RKO (cell line): ENCODE results near the gene IGSF6.
A peak's percentile ranks its signal among the peaks of the same experiment; 100 is the strongest.
"Not testable (repeated sequence)": the region's sequence is repeated elsewhere in the genome, so short reads cannot be mapped to it uniquely, and the experiment has no call there.

ENCODE experiments used
- DNase-seq: peaks from one replicate; pipeline ENCODE4 v3.0.0-alpha.2; 2016; ENCODE audit warnings: low spot score

The IGSF6 gene

GRCh38 chr16:21653571-21653970, 1.2 kb upstream of the IGSF6 start:
- DNase-seq: no peak

DNA sequence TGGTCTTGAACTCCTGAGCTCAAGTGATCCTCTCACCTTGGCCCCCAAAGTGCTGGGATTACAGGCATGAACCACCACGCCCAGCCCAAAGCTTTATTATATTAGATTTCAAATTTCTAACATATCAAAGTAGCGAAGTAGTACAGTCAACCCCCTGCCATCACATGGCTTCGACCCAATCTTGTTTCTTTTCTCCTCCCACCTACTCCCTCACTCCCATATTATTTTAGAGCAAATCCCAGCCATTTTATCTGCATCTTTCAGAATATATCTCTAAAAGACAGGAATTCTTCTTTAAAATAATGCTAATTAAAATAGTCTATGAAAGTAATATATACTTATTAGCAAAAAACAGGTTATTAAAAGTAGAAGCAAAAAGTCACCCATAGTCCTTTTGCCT, 893 bp downstream of the IGSF6 start:
- no peak for DNase-seq

- no peak for DNase-seq
Observed at GRCh38 chr16:21650521-21650920, 1.9 kb downstream of the IGSF6 start.

DNA sequence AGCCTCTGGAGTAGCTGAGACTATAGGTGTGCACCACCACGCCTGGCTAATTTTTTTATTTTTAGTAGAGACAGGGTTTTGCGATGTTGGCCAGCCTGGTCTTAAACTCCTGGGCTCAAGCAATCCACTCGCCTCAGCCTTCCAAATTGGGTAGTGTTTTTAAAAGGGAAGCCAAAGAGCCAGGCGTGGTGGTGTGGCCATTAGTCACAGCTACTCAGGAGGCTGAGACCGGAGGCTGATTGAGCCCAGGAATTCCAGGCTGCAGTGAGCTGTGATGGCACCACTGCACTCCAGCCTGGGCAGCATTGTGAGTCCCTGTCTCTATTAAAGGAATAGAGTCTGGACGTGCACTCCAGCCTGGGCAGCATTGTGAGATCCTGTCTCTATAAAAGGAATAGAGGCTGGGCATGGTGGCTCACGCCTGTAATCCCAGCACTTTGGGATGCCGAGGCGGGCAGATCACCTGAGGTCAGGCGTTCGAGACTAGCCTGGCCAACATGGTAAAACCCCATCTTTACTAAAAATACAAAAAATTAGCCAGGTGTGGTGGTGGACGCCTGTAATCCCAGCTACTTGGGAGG, 2.5 kb downstream of the IGSF6 start:
- not testable (repeated sequence) for DNase-seq

DNA sequence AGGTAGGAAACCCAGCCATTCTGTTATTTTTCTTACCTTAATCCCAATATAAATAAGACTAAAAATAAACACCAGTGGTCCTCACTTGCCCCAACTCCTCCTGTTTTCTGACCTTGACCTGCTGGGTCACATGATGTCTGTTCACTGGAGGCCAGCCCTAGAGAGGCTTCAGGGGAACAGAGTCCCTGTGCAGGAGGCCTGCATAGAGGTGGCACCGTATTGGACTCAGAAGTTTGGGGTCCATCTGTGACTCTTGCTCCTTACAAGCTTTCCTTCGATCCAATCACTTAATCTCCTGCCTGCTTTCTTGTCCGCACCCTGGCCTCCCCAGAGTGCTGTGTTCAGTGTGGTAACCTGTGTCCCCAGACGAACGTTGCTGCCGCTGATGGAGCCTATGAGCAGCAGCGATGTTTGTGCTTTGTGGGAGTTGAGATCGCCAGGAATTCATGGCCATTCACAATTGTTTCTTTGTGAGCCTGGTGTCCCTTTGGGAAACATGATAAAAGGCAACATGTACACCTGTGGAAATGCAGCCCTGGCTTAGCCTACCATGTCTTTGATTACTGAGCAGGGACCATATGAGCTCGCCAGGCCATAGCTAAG, 4.7 kb downstream of the IGSF6 start:
- DNase-seq: no peak

DNA sequence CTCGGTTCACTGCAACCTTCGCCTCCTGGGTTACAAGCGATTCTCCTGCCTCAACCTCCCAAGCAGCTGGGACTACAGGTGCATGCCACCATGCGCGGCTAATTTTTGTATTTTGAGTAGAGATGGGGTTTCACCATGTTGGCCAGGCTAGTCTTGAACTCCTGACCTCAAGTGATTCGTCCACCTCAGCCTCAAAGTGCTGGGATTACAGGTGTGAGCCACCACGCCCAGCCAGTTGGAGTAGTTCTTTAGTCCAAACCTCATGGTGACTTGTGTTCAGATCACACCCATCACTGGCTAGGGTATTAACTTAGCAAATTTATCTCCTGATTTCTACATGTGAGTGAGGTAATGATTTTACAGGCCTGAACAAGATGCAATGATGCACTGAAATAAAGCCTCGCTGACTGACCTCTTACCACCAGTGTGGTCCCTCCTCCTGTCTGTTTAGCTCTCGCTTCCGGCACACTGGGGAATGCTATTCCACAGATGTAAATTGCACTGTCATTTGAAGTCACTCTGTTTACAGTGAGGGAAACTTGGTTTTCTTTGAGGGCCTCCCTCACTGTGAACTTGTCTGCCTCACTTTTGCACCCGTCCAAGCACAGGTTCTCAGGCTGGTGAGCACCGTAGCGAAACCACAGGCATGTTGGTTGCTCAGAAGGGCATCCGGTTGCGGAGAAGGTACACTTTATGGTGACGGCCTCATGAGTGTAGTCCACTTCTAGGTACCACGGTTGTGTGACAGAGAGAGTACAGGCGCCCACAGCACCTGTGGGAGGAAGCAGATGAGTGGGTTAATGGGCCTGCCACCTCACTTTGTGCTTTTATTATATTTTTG, 5.5 kb downstream of the IGSF6 start:
- no peak for DNase-seq

- DNase-seq: no peak
Observed at GRCh38 chr16:21646091-21646490, 6.3 kb downstream of the IGSF6 start.

DNA sequence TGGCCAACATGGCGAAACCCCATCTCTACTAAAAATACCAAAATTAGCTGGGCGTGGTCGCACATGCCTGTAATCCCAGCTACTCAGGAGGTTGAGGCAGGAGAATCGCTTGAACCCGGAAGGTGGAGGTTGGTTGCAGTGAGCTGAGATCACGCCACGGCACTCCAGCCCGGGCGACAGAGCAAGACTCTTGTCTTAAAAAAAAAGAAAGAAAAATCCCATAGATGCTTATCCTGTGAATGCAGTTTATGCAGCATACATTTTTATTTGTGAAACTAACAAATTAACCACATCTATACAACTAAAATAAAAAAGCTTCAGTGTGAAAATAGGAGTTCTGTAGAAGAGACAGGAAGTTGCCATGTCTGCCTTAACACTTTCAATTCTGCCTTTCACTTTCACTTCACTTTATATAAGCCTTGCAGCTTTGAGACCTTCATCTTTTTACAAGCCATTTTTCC, 7.1 kb downstream of the IGSF6 start:
- DNase-seq: no peak

DNA sequence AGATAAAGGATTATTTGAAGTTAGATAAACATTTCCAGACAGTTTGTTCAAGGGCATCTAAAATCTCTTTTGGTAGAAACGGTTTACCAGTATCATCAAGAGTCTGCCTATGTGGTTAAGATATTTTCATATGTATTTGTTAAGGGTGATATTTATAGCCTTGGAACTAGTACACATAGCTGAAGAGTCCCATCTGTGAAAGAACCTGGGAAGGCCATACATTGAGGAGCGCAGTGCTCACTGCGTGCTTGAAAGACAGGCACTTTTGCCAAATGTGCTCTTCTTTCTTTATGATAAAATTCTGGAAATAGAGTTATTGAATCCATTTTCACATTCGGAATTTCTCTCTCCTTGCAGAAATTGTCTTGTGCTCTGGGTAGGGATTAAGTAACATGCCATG, 7.7 kb downstream of the IGSF6 start:
- DNase-seq: no peak

DNA sequence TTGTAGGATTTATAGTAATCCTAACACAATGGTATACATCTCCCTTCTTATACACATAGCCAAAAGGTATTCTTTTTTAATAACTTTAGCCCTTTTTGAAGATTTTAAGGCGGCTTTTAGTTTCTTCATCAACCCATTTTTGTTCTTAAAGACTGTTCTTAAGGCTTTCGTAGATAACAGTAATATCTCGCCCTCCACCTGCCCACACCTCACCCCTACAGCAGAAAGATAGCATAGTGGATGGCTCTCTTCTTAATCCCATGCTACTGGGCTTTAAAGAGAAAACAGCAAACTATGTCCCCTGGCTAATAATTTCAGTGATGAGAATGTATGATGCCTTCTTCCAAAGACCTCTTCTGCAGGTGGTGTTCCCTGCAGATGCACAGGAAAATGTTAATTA, 8.6 kb downstream of the IGSF6 start:
- DNase-seq: no peak

- DNase-seq: no peak
Observed at GRCh38 chr16:21642861-21643260, 9.5 kb downstream of the IGSF6 start.

GRCh38 chr16:21641916-21642315, 10.5 kb downstream of the IGSF6 start:
- DNase-seq: no peak

GRCh38 chr16:21639493-21639892, 12.9 kb downstream of the IGSF6 start:
- DNase-seq: no peak

DNA sequence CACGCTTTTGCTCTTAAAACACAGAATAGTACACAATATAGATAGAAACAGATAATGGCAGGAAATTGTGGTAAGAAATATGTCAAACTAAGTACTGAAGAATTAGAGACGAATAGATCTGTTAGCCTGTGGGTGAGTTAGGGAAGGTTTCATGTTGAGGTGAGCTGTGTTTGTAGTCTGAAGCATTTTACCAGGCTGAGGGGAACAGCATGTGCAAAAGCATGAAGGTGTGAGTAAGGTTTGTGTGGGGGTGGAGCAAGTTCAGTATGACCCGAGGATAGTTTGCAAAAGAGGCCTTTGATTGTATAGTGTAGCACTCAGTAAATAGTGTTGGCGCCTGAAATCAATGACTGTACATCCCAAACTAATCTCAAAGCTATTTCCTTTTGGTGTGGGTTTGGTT, 13.8 kb downstream of the IGSF6 start:
- DNase-seq: peak; percentile 42

DNA sequence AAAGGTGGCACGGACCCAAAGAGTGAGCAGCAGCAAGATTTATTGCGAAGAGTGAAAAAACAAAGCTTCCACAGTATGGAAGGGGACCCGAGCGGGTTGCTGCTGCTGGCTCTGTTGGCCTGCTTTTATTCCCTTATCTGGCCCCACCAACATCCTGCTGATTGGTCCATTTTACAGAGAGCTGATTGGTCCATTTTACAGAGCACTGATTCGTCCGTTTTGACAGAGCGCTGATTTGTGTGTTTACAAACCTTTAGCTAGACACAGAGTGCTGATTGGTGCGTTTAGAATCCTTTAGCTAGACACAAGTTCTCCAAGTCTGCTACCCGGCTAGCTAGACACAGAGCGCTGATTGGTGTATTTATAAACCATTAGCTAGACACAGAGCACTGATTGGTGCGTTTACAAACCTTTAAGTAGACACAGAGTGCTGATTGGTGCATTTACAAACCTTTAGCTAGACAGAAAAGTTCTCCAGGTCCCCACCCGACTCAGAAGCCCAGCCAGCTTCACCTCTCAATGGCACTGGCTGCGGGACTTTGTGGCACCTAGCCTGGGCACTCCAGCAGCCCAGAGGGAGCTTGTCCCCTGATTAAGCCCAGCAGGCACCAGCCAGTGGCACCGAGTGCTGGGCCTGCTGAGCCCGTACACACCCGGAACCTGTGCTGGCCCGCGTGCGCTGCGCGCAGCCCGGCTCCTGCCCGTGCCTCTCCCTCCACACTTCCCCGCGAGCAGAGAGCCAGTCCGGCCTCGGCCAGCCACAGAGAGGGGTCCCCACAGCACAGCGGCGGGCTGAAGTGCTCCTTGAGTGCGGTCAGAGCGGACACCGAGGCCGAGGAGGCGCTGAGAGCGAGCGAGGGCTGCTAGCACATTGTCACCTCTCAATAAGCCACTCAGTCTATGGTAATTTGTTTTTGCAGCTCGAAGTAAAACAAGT, 15.1 kb downstream of the IGSF6 start:
- DNase-seq: peak; percentile 3

DNA sequence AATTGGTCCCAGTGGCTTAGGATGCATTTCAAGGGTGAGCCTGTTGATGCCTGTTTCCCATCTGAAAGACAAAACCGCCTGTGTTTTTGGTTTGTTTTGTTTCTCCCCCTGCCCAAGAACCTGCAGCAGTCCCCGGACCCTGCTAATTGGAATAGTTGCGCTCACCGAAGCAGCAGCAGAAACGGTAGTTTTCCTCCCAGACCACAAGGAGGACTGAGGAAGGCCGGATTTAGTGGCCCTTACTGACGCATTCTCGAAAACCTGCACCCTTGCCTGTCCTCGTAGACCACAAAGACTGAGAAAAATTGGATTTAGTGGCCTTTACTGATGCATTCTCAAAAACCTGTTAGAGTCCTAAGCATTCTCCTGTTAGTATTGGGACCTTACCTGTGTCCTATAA, 16.7 kb downstream of the IGSF6 start:
- DNase-seq: not testable (repeated sequence)

- no peak for DNase-seq
Observed at GRCh38 chr16:21634216-21634615, 18.2 kb downstream of the IGSF6 start.

- not testable (repeated sequence) for DNase-seq
Observed at GRCh38 chr16:21631951-21632575, 20.3 kb downstream of the IGSF6 start.

DNA sequence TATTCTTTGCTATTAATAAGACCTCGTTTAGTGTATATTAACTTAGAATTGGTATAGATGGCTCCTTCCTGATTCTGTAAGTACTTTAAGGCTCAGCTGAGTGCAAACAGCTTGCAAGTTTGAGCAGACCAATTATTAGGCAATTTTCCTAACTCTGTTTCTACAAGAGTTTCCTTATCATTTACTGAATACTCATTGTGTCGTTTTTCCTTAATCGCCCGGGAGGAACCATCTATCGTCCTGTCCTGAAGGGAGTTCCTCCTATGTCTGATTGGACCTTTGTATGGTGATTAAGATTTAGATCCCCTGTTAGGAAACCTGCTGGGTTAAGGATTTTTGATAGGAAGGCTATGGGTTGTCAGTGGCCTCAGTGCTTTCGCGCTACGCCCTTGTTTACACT, 21.0 kb downstream of the IGSF6 start:
- not testable (repeated sequence) for DNase-seq

DNA sequence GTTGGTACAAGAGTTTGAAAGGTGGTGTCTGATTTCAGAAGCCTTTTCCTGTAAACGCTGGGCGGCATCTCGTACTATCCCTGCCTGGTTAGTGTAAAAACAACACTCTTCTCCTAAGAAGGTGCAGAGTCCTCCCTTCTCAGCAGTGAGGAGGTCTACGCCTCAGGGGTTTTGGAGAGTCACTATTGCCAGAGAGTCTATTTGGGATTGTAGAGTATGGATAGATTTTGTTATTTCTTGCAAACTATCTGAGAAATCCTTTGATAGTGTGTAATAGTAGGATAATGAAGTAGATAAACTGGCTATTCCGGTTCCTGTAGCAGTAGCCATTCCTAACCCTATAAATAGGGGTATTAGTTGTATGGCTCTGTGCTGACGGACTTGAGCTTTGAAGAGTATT, 21.5 kb downstream of the IGSF6 start:
- DNase-seq: not testable (repeated sequence)
